Activated T-cell treated with anti-CD3 and anti-CD28 coated beads for 48 hours (primary cell): ENCODE data around the gene SRGAP2C.
"Not testable (repeated sequence)": the region's sequence is repeated elsewhere in the genome, so short reads cannot be mapped to it uniquely, and the experiment has no call there.

Source experiments
- DNase-seq: peaks from one replicate; pipeline ENCODE4 v3.0.0-alpha.2; 2020; ENCODE audit warnings: low read depth

The SRGAP2C gene

GRCh38 chr1:121186191-121186590 lies 1.4 kb downstream of the SRGAP2C start:
- DNase-seq = not testable (repeated sequence)

DNA sequence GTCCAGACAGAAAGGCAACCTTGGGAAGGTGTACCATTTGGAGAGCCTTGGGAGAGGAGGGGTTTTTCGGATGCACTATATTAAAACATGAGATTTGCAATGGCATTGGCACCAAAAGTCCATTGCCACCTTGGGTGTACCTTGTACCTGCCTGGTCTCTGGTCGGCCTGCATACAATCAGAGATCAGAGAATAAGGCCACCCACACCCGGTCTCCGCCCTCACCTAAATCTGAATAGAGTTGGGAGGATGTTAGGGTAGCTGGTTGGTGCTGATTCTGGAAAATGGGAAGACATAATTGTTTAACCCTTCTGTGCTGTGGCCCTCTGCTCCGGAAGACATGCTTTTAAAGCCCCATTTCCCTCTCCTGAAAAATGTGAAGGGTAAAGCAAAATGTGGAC lies 3.1 kb downstream of the SRGAP2C start:
- DNase-seq = not testable (repeated sequence)

GRCh38 chr1:121192512-121192911 lies 7.7 kb downstream of the SRGAP2C start:
- not testable (repeated sequence) for DNase-seq

GRCh38 chr1:121197095-121197882 lies 12.5 kb downstream of the SRGAP2C start:
- DNase-seq = not testable (repeated sequence)

DNA sequence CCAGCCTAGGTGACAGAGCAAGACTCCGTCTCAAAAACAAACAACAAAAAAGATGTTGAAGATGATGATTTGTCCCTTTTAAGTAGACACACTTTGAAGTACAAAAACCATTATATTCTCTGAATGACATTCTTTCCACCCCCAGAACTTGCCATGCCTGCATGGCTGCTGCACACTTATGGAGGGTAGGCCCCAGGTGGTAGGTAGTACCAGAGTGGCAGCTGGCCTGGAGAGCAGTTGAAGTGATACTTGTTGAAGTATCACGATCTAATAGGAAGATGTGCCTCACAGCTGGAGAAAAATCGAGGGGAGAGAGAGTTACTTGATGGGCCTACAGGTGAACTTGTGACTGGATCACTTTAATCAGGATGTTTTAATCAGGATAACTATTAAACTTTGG lies 15.0 kb downstream of the SRGAP2C start:
- not testable (repeated sequence) for DNase-seq

- DNase-seq = not testable (repeated sequence)
Observed at GRCh38 chr1:121200232-121200631, 15.5 kb downstream of the SRGAP2C start.

DNA sequence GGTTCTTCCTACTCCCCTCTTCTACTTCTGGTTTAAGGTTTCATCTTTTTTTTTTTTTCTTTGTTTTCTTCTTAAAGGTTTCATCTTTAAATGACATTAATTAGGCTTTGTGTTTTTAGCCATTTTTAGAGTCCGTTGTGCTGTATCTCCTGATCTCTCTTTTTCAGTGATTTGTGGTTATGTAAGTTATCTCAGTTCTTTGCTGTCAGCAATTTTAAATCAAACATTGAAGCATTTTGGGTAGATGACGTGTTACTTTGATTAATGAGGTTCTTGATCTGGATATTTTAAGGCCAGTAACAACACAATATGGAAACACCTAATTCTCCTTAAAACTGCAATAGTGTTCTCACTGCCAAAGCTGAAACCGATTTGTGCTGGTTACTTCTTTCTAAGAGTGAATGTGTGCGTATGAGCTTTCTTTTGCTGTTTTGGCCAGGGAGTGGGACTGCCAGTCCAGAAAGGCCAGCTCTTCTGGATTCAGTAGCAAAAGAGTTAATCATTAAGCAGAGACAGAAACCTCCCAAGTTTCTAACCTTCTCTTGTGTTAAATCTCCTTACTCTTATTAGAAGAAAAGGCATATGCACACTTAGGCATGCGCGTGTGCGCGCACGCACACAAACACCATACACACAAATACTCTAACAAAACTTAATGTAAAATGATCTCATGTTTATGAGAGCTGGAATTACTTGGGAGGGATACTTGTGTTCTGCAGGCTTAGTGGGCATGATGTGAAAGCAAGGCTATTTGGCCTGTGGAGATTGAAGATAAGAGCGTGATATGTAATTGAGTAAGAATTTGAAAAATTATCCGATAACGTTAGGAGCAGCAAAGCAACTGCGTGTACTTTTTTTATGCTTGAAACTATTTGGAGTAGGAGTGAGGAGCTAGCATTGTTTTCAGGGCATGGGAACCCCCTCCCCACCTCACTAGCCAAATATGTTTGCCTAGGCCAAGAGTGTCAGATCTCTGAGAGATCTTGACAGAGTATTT lies 16.5 kb downstream of the SRGAP2C start:
- DNase-seq = not testable (repeated sequence)

GRCh38 chr1:121202986-121203385 lies 18.2 kb downstream of the SRGAP2C start:
- not testable (repeated sequence) for DNase-seq

DNA sequence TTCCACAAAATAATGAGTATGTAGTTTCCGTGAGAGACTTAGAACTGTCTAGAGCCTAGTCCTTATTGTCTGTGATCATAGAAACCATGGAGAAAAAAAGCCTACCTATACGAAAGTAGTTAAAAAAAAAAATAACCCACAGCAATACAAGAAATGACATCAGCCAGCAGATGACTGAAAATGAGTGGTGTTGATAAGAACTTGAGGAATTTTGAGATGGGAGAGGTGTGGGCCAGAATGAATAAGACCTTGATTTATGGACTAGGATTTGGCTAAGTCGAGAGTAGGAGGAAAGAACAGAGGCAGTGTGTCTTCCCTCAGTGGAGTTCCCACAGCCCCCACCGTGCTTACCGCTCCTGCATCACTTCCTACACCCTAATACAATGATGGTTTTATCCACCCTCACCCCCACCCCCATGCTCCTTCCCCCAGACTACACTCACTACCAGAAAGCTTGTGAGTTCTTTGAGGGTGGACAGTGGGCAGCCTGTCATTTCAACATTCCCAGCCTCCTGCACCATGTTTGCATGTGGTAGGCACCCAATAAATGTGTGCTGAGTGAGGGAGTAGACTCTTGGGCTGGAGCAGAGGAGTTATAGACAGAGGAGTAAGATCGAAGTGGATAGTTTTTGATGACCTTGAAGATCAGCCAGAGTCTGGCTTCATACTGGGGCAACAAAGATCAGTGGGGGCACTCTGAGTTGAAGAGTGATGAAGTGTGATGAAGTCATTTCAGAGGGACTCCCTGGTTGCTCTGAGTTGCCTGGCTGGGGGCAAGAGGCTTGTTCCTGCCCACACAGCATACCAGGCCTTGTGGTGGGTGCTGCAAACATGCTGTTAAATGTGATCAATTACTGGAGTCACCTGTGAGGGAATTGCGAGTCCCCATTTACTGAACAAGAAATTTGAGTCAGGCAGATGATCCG lies 21.3 kb downstream of the SRGAP2C start:
- not testable (repeated sequence) for DNase-seq

DNA sequence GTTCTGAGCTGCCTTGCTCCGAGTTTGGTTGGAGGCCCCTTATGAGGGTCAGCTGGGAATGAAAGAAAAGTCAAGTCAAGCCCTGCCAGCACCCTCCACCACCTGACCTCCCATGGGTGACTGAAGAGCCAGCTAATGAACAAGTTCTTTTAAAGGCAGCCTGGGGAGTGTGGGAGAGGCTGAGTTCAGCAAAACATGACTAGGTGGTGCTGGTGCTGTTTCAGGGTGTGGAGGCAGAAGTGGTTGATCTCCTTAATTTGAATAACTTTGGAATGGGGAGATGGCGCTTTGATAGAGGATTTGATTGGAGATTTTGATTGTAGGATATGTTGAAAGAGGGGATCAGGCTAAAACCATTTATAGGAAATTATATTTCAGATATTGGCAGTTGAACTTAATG lies 22.6 kb downstream of the SRGAP2C start:
- not testable (repeated sequence) for DNase-seq

- DNase-seq = not testable (repeated sequence)
Observed at GRCh38 chr1:121208375-121208774, 23.6 kb downstream of the SRGAP2C start.

GRCh38 chr1:121210778-121211177 lies 26.0 kb downstream of the SRGAP2C start:
- DNase-seq = not testable (repeated sequence)

- DNase-seq = not testable (repeated sequence)
Observed at GRCh38 chr1:121213491-121213890, 28.7 kb downstream of the SRGAP2C start.

DNA sequence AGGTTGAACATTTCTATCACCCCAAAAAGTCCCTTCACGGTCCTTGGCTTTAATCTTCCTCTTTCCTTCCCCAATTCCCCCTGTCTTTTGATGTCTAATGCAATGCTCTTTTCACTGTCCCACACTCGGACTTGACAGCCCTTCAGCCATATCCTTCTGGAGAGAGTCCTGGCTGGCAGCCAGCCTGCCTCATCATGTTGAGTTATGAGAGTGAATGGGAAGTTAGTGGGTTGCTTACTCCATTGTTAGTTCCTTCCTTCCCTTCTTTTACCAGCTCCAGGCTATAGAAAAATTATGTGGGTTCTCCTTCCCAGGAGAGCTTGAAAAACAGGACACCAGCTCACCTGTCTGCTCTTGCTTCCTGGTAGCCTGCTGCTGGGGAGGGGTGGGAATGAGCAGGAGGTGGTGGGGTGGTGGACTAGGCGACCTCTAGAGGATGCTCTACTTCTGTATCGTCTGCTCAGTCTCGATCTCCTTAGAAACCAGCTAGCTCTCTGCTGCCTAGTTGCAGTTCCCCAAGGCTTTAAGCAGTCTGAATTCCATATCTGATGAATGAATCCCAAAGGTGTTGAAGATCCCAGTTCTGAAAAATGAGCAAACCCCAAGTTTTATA lies 29.9 kb downstream of the SRGAP2C start:
- not testable (repeated sequence) for DNase-seq

DNA sequence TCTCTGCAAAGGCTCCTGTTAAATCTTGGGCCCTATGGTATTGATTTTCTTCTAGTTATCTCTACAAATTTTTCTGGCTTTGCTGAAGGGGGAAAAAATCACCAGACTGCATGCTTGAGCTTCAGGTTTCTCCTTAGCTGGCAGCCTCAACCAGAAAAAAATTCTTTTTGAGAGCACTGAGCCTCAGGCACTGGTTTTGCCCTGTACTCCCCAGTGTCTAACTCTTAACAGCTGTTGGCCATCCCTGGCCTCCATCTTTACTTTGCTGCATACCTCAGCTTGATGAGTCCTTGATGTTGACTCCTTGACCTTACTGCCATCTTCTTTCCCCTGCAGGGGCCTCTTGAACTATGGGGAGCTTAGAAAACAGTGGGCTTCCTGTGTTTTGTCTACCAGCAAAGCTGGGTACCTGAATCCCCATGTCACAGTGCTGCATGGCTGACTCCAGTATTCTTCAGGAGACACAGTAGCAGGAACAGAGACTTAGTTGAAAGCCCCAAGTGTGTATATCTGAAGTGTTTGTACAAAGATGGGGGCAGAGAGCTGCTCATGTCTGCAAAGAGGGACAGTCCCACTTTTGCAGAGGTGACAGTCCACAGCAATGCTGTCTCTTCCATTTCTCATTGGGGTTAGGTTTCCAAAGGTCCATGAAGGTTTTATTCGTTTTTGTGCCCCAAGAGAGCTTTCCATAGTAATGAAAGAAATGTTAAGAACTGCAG lies 31.1 kb downstream of the SRGAP2C start:
- not testable (repeated sequence) for DNase-seq

- not testable (repeated sequence) for DNase-seq
Observed at GRCh38 chr1:121216676-121217075, 31.9 kb downstream of the SRGAP2C start.

DNA sequence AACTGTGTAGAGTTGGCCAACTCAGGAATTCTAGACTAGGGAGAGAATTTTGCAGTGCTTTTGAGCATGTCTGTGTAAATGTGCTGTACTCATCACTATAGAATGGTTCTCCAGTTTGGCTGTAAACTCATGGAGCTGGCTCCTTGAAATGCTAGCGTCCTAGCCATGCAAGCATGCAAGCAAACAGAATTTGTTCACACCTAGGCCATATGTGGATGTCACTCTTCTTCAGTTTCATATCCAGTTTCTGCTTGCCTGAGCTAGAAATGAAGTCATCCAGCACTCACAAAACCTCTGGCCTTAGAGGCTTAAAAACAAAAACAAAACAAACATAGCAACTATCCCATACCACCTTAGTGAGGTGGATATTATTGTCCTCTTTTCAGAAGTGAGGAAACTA lies 37.0 kb downstream of the SRGAP2C start:
- not testable (repeated sequence) for DNase-seq

- DNase-seq = not testable (repeated sequence)
Observed at GRCh38 chr1:121224714-121225113, 39.9 kb downstream of the SRGAP2C start.

DNA sequence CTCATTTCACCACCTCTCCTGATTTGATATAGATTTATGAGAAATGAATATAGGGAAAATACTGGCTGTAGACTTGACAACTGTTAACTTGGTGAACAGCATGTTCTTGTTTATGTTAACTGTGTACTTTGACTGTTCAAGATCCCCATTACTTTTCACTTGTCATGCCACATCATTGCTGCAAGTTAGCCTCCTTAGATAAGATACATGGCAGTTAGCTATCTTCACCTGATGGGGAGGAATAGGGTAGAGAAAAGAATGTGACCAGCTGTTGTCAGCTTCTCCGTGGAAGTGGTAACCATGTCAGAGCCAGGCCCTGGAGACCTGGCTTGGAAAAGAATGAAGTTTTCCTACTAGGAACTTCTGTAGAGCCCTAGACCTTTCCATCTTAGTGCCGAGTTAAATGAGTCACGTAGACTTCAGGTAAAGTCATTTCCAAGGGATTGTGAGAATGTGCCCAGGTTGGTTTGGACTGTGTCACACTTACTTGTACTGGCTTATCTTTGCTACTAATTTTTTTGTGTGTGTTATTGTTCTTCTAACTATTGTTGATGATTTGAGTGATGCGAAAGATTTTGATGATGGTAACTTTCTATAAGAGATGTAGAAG lies 41.6 kb downstream of the SRGAP2C start:
- DNase-seq = not testable (repeated sequence)

GRCh38 chr1:121226925-121227324 lies 42.1 kb downstream of the SRGAP2C start:
- DNase-seq = not testable (repeated sequence)
